GM12801 (cell line): ENCODE data around the gene SIVA1.

Source experiments
- TF ChIP-seq, protein P1 (sequence below): IDR thresholded peaks from one replicate; pipeline ENCODE4 v1.5.1; 2011; ENCODE audit warnings: control low read depth; ENCODE audit not compliant: insufficient read length; ENCODE audit errors: extremely low read depth

The SIVA1 gene

DNA sequence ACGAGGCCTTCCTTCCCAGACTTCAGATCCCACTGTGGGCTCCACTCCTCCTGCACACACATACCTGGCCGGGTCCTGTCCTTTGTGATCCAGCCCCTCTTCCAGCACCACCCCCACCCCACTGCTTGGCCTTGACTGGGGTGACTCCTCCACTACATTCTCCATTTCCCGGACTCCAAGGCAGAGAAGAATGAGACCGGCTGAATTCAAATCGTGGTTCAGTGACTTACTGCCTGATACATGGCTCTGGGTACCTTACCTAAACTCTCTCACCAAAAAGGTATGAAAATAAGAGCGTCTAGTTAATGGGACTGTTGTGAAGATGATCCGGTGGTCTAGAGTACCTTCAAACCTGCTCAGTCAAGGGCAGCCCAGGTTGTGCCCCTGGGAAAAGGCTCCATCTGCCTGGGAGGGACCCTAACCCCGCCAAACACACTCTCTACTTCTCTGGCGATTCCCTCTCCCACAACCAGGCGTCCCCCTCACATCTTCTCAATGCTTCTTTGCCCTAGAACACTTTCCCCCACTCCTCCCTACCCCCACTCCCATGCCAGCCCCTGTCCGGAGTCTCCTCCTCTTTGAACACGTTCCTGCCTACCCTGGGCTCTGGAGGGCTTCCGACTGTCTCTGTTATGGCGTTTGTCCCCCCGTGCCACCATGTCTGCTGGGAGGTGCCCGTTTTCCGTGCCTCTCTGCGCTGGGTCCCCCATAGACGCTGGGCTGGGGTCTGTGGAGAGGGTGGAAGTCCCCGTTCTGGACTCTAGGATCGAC is 46.5 kb downstream of the SIVA1 start:
- TF ChIP-seq, protein P1, sequence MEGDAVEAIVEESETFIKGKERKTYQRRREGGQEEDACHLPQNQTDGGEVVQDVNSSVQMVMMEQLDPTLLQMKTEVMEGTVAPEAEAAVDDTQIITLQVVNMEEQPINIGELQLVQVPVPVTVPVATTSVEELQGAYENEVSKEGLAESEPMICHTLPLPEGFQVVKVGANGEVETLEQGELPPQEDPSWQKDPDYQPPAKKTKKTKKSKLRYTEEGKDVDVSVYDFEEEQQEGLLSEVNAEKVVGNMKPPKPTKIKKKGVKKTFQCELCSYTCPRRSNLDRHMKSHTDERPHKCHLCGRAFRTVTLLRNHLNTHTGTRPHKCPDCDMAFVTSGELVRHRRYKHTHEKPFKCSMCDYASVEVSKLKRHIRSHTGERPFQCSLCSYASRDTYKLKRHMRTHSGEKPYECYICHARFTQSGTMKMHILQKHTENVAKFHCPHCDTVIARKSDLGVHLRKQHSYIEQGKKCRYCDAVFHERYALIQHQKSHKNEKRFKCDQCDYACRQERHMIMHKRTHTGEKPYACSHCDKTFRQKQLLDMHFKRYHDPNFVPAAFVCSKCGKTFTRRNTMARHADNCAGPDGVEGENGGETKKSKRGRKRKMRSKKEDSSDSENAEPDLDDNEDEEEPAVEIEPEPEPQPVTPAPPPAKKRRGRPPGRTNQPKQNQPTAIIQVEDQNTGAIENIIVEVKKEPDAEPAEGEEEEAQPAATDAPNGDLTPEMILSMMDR: no peak

DNA sequence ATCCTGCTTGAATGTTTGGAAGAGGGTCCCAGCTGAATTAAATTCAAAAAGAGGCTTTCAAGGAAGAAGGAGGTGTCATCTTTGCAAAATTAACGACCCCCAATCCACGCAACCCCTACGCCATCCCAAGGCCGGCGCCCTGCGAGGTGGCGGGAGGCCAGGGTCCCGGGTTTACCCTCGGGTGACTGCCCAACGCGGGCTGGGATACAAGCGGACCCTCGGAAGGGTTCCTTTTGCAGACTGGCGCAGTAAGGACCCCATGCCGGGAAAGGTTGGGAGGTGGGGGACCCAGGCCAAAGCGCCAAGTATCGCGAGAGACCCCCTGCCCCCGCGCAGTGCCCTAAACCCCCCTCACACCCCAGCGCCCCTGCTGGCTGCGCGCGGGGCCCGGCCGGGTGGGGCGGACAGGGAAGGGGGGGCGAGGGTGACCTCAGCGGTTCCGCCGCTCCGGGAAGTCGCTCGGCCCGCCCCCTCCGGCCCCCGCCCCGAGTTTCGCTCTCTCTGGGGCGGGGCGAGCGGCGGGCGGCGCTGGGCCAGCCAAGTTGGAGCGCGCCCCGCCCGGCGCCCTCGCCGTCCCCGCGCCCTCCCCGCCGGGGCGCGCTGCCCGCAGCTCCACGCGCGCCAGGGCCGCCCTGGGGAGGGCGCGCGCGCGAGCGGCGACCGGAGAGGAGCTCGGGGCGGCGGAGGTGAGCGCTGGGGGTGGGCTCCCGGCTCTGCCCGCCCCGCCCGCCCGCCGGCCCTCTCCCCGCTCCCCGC is 47.2 kb downstream of the SIVA1 start:
- TF ChIP-seq, protein P1: no peak

DNA sequence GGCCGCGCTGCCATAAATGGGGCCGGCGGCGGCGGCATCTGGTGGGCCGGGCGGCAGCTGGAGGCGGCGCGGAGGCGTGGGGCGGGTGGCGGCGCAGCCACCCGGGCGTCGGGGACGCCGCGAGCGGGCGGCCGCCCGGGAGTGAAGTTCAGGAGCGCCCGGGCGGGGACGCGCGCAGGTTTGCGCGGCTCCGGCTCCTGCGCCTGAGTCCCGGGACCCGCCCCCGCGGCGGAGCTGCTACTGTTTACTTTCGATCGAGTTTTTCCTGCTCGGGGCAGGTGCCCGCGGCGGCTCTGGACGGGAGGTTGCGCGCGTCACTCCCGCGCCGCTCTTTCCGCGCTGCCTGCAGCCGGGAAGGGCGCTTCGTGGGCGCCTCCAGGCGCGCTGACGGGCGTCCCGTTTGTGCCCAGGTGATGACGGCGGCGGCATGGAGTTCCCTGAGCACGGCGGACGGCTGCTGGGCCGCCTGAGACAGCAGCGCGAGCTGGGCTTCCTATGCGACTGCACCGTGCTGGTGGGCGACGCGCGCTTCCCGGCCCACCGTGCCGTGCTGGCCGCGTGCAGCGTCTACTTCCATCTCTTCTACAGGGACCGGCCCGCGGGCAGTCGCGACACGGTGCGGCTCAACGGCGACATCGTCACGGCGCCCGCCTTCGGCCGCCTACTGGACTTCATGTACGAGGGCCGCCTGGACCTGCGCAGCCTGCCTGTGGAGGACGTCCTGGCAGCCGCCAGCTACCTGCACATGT is 48.0 kb downstream of the SIVA1 start, which contains the start of gene ZBTB42:
Gene ZBTB42, plus strand, starts transcription at position 331 of the 749 bp plus-strand sequence. Its CDS starts 97 bp downstream, at position 428.
- TF ChIP-seq, protein P1: no peak

DNA sequence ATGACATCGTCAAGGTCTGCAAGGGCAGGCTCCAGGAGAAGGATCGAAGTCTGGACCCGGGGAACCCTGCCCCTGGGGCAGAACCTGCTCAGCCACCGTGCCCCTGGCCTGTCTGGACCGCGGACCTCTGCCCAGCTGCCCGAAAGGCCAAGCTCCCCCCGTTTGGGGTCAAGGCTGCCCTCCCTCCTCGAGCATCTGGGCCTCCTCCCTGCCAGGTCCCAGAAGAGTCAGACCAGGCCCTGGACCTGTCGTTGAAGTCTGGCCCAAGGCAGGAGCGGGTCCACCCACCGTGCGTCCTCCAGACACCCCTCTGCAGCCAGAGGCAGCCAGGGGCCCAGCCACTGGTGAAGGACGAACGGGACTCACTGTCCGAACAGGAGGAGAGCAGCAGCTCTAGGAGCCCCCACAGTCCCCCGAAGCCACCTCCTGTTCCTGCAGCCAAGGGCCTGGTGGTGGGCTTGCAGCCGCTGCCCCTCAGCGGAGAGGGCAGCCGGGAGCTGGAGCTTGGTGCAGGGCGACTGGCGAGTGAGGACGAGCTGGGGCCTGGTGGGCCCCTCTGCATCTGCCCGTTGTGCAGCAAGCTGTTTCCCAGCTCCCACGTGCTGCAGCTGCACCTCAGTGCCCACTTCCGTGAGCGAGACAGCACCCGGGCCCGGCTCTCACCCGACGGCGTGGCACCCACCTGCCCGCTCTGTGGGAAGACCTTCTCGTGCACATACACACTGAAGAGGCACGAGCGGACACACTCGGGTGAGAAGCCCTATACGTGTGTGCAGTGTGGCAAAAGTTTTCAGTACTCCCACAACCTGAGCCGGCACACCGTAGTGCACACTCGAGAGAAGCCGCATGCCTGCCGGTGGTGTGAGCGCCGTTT is 48.8 kb downstream of the SIVA1 start:
- TF ChIP-seq, protein P1: no peak

DNA sequence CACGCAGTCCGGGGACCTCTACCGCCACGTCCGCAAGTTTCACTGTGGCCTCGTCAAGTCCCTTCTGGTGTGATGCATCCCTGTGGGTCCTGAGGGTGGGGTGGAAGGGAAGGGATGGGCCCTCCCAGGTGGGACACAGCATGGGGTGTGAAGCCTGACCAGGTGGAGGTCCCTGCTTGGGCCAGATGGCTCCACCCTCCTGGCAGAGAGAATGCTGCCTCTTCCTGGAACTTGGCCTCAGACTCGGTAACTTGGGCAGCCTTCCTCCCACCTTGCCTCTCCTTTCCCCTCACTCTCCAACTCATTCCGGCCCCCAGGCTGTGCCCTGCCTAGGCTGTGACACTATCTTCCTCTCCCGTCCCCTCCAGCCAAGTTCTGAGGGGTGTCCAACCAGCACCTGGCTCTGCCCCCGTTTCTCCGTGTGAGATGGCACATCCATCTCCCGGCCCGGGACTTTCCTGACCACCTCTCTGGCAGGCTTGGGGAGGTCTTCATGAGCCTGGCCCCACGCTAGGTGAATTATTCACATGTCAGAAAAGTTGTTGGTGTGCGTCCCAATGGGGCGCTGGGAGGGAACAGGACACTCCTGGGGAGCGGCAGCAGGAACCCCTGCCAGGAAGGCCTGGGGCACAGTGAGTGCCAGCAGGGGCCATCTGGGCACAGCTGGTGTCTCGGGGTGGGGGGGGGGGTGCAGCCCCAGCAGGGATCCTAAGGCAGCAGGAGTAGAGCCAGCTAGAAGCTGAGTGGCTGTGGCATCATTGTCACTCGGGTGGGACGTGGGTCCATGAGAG is 49.6 kb downstream of the SIVA1 start:
- TF ChIP-seq, protein P1: no peak

DNA sequence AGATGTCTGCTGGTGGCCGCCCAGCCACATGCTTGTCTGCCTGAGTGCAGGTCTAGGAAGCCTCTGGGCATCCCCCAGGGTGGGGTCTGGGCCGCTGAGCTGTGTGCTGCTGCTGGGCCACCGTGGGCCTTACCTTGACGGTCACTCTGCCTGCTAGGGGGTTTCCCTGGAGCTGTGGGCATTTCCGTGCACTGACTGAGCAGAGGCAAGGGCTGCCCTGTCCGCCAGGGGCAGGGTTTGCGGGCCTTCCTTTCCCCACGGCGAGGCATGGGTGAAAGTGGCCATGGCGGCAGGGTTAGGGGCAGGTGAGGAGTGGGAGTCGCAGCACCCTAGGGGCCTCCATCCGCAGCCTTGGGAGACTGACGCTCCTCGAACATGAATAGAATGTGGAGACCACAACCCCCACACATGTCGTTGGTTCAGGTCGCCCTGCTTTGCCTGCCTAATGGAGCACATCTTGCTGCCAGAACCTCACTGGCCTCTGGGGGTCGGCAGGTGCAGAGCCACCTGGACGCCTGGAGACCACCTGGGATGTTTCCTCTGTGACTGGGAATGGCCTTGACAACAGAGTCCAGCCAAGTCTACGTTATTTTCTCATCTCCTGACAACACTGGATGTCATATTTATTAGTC is 50.4 kb downstream of the SIVA1 start:
- TF ChIP-seq, protein P1: no peak
